Panc1 (cell line): ENCODE results near the gene PPP1R14B. TPM values are rescaled to one million over a fixed set of nuclear protein-coding genes. Genes with fewer than 3 reads are reported as not detected.

Source experiments
- ATAC-seq: fragments of 200-7000 bp; cut with Tn5 transposase; 2 replicates; pipeline ENCODE4 v1.9.1; 2020; ENCODE audit warnings: mild to moderate bottlenecking, moderate library complexity
- BruUV-seq: library from RNA; stranded (reverse); fragments of 400-500 nt; replicated peaks from 2 replicates; lab custom pipeline; 2021; lab: Mats Ljungman, UMichigan
- CTCF ChIA-PET: fragments of 300-600 bp; sonication (Branson Sonifier 250); formaldehyde crosslinking; loops from one replicate; lab custom pipeline; 2022; ENCODE audit warnings: antibody characterized with exemption; lab: Charles Lee
- POLR2A ChIA-PET: fragments of 300-600 bp; sonication (Branson Sonifier 250); formaldehyde crosslinking; loops from one replicate; lab custom pipeline; 2022; ENCODE audit warnings: antibody characterized with exemption; lab: Charles Lee
- DNase-seq: peaks from one replicate; pipeline ENCODE4 v3.0.0-alpha.2; 2010; ENCODE audit warnings: low read depth, low spot score
- H3K27ac ChIP-seq: 2 replicates; pipeline ENCODE4 v1.5.1; 2011; ENCODE audit warnings: mild to moderate bottlenecking, low read length, inconsistent platforms
- H3K27me3 ChIP-seq: fragments of 200-500 bp; sonication (Bioruptor generic); 2 replicates; pipeline ENCODE4 v1.6.0; 2014; ENCODE audit warnings: low read length, inconsistent platforms; ENCODE audit not compliant: control insufficient read depth, insufficient read depth
- H3K36me3 ChIP-seq: fragments of 200-500 bp; sonication (Bioruptor generic); 2 replicates; pipeline ENCODE4 v1.5.1; 2014; ENCODE audit warnings: inconsistent platforms, mild to moderate bottlenecking, low read length, moderate library complexity; ENCODE audit not compliant: control insufficient read depth, insufficient read depth
- H3K4me1 ChIP-seq: 2 replicates; pipeline ENCODE4 v1.5.1; 2011; ENCODE audit warnings: inconsistent platforms, mild to moderate bottlenecking, low read length, moderate library complexity; ENCODE audit not compliant: control insufficient read depth, insufficient read depth
- H3K4me3 ChIP-seq, 2 experiments: 2 replicates each; pipeline ENCODE4 v1.5.1; 2011 to 2012; ENCODE audit warnings: low read depth in 2 of 2, low read length in 2 of 2, mild to moderate bottlenecking in 2 of 2, inconsistent platforms in 1 of 2, moderate library complexity in 1 of 2
- H3K9me3 ChIP-seq: fragments of 200-500 bp; sonication (Bioruptor generic); 2 replicates; pipeline ENCODE4 v1.5.1; 2014; ENCODE audit warnings: low read depth, mild to moderate bottlenecking, inconsistent platforms, low read length, moderate library complexity; ENCODE audit not compliant: control insufficient read depth, insufficient read depth
- CTCF ChIP-seq: fragments of 450-650 bp; IDR thresholded peaks from 2 replicates; pipeline ENCODE4 v1.5.1; 2017; ENCODE audit warnings: mild to moderate bottlenecking
- POLR2AphosphoS5 ChIP-seq: IDR thresholded peaks from 2 replicates; pipeline ENCODE4 v1.6.1; 2012; ENCODE audit warnings: mild to moderate bottlenecking, low read depth, low read length, moderate library complexity
- REST ChIP-seq, 2 experiments: IDR thresholded peaks; 2 replicates each; pipeline ENCODE4 v1.6.1; 2011 to 2012; ENCODE audit warnings: low read depth in 2 of 2, control low read depth in 1 of 2, low read length in 1 of 2, mild to moderate bottlenecking in 1 of 2, moderate library complexity in 1 of 2; ENCODE audit not compliant: insufficient read depth in 1 of 2
- SIN3A ChIP-seq: IDR thresholded peaks from 2 replicates; pipeline ENCODE4 v1.6.1; 2012; ENCODE audit warnings: low read depth, mild to moderate bottlenecking, low read length, moderate library complexity, borderline replicate concordance; ENCODE audit not compliant: insufficient read depth
- TCF7L2 ChIP-seq: IDR thresholded peaks from 2 replicates; pipeline ENCODE4 v1.6.1; 2011; ENCODE audit warnings: mild to moderate bottlenecking, low read depth, low read length, inconsistent platforms
- in situ Hi-C: cut with HindIII; loops from 2 replicates; pipeline ENCODE4 v1.10.0; 2016; ENCODE audit warnings: low sequenced_read_pairs, low pct_unique_long_range_greater_than_20kb
- intact Hi-C: fragments of 100-400 bp; cut with micrococcal nuclease; formaldehyde crosslinking; loops from one replicate; pipeline ENCODE4 v1.10.0; 2022; ENCODE audit not compliant: unreplicated experiment
- total RNA-seq: library from RNA; stranded (reverse); gene quantifications from one replicate; pipeline ENCODE4 v1.2.1, GENCODE V29; 2021; ENCODE audit not compliant: unreplicated experiment

PPP1R14B gene
- total RNA-seq, 1 experiment from 2014 or later: 261 TPM

DNA sequence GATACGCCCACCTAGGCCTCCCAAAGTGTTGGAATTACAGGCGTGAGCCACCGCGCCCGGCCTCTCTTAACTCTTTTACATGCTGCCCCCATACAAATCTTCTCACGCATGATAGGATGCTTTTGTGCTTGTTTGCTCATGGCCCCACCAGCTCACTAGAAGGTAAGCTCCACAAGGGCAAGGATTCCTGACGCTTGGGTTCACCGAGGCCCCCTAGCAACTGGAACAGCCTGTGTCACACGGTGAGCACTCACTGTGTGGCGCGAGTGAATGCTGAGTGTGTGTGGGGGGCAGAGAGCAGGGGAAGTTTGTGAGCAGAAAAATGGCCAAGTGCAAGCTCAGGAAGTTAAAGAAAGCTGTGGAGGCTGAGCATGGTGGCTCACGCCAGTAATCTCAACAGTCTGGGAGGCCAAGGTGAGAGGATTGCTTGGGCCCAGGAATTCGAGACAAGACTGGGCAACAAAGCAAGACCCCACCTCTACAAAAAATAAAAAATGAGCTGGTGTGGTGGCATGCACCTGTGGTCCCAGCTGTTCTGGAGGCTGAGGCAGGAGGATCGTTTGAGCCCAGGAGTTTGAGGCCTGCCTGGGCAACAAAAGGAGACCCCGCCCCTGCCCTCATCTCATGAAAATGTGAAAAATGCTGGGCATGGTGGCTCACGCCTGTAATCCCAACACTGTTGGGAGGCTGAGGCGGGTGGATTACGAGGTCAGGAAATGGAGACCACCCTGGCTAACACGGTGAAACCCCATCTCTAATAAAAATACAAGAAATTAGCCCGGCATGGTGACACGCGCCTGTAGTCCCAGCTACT, 35.4 kb upstream of the PPP1R14B start:
- no peak for TF ChIP-seq REST (IDR thresholded peaks at IDR 0.05; ENCODE audit: insufficient read depth in 1 of 2, low read depth in 2 of 2, low read length in 1 of 2)
- TF ChIP-seq CTCF: no peak
- TF ChIP-seq SIN3A: no peak
- TF ChIP-seq TCF7L2: no peak
- TF ChIP-seq POLR2AphosphoS5: no peak
- Histone ChIP-seq H3K36me3 (no peaks in the 10 kb centered on the region; the same call in 1 of the 2 replicates), H3K27me3 (no peaks in the 10 kb centered on the region), H3K9me3 (no peaks in the 10 kb centered on the region), H3K4me1 (peaks cover 22% of the 10 kb centered on the region), H3K27ac (no peak overlapping the region), H3K4me3 (no peak overlapping the region)
- in situ Hi-C loops: no loop called here
- ChIA-PET CTCF (interaction anchor here (0.7 kb wide), 1 partner anchor 67 kb away, joined by 6 read pairs; no protein-coding TSS in a partner anchor), POLR2A (no interaction called here)
- ATAC-seq: no peak
- BruUV-seq: no TSS peak
- DNase-seq: no peak
- intact Hi-C loops: no loop called here

DNA sequence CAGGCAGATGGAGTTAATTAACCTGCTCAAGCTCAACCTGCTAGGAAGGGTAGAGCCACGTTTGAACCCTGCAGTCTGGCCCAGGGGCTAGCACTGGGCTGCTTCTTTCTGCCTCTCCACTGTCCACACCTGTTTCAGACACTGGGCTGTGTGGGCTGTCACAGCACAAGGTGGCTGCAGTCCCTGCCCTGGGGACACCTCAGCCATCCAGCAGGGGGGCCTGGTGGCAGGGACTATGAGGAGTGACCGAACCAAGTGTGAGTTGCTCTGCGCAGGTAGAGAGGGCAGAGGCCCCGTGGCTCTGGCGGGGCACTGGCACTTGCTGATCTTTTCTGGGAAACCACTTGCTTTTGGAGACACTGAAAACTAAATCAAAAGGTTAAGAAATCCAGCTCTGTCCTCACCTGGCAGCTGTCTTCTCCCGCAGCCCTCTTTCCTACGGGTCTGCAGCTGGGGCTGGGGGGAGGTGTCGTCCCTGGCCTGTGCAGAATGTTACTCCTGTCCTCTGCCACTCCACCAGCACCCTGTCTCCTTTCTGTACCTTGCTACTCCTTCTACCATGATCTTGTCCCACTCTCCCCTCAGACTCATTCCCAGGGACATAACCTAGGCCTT, 31.9 kb upstream of the PPP1R14B start:
- Histone ChIP-seq H3K4me1 (peaks cover 5% of the 10 kb centered on the region), H3K9me3 (no peaks in the 10 kb centered on the region), H3K36me3 (no peaks in the 10 kb centered on the region), H3K4me3 (no peak overlapping the region), H3K27me3 (no peaks in the 10 kb centered on the region), H3K27ac (no peak overlapping the region)
- no peak for TF ChIP-seq REST (IDR thresholded peaks at IDR 0.05; ENCODE audit: insufficient read depth in 1 of 2, low read depth in 2 of 2, low read length in 1 of 2)
- TF ChIP-seq TCF7L2: no peak
- TF ChIP-seq POLR2AphosphoS5: no peak
- TF ChIP-seq CTCF: no peak
- no peak for TF ChIP-seq SIN3A
- no TSS peak for BruUV-seq
- in situ Hi-C loops: no loop called here
- CTCF ChIA-PET: no interaction called here
- no peak for ATAC-seq
- intact Hi-C loops: no loop called here
- POLR2A ChIA-PET: interaction anchor here (0.6 kb wide), 1 partner anchor 74 kb away, joined by 4 read pairs; no protein-coding TSS in a partner anchor
- DNase-seq: no peak
